PC-3 (cell line): ENCODE results near the gene CHEK1.

Experiments used
- EZH2phosphoT487 ChIP-seq: fragments of 300-600 bp; sonication (generic); IDR thresholded peaks from 2 replicates; pipeline ENCODE4 v1.6.1; 2018; ENCODE audit warnings: mild to moderate bottlenecking, antibody characterized with exemption, low read length, borderline replicate concordance
- TF ChIP-seq, protein P1 (sequence below): fragments of 300-600 bp; sonication (generic); conservative IDR thresholded peaks from 2 replicates; pipeline ENCODE4 v1.5.1; 2017; ENCODE audit warnings: antibody characterized with exemption, low read depth, mild to moderate bottlenecking, low read length

GRCh38 chr11:125638315-125638714 is 13.4 kb downstream of the CHEK1 start:
- TF ChIP-seq, protein P1, sequence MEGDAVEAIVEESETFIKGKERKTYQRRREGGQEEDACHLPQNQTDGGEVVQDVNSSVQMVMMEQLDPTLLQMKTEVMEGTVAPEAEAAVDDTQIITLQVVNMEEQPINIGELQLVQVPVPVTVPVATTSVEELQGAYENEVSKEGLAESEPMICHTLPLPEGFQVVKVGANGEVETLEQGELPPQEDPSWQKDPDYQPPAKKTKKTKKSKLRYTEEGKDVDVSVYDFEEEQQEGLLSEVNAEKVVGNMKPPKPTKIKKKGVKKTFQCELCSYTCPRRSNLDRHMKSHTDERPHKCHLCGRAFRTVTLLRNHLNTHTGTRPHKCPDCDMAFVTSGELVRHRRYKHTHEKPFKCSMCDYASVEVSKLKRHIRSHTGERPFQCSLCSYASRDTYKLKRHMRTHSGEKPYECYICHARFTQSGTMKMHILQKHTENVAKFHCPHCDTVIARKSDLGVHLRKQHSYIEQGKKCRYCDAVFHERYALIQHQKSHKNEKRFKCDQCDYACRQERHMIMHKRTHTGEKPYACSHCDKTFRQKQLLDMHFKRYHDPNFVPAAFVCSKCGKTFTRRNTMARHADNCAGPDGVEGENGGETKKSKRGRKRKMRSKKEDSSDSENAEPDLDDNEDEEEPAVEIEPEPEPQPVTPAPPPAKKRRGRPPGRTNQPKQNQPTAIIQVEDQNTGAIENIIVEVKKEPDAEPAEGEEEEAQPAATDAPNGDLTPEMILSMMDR, result no peak
- TF ChIP-seq EZH2phosphoT487, result no peak
